ENCODE measurements around the gene ADK.

DNA sequence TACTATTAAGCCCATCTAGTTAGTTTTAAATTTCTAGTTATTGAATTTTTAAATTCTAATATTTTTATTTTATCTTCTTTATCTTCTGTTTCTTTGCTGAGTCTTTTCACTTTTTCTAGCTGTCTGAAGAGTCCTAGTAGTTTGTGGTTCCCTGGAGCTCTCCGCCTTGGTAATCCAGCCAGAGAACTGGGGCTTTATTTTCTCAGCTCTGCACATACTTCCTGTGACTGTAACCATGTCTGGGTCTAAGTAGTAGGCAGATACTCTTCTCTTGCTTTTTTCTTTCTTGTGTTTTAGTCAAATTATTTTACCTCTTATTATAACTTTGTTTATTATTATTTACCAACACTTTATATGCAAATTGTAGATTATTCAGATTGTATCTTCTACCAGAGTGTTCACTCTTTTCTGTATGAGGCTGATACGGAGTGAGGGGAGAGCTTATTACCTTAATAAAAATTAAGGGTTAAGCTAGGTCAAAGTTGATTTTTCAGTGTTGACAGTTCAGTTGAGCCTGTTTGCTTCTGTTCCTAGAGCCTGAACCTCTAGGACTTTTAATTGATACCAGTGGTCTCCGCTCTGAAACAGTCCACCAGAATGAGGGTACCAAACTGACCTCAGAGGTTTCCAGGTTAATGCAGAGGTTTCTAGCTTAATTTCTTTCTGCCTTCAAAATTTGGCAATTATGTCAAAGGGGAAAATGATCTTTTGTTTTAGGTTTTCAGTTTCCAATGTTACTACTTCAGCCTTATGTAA, 155.4 kb downstream of the ADK start:
- TF ChIP-seq, protein P1, sequence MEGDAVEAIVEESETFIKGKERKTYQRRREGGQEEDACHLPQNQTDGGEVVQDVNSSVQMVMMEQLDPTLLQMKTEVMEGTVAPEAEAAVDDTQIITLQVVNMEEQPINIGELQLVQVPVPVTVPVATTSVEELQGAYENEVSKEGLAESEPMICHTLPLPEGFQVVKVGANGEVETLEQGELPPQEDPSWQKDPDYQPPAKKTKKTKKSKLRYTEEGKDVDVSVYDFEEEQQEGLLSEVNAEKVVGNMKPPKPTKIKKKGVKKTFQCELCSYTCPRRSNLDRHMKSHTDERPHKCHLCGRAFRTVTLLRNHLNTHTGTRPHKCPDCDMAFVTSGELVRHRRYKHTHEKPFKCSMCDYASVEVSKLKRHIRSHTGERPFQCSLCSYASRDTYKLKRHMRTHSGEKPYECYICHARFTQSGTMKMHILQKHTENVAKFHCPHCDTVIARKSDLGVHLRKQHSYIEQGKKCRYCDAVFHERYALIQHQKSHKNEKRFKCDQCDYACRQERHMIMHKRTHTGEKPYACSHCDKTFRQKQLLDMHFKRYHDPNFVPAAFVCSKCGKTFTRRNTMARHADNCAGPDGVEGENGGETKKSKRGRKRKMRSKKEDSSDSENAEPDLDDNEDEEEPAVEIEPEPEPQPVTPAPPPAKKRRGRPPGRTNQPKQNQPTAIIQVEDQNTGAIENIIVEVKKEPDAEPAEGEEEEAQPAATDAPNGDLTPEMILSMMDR (IDR thresholded peaks at IDR 0.05), result no peak
- no peak for TF ChIP-seq POLR2A (IDR thresholded peaks at IDR 0.05)

All from thyroid gland (tissue), 4 donors.